Left cardiac atrium (tissue), 4 donors: Measurements from ENCODE around the gene IMMP2L. TPM values are rescaled to one million over a fixed set of nuclear protein-coding genes. Genes with fewer than 3 reads are reported as not detected.

Source experiments
- ATAC-seq, 2 donors: fragments of 200-7000 bp; cut with Tn5 transposase; one replicate each; pipeline ENCODE4 v1.9.1; 2020; ENCODE audit warnings: mild to moderate bottlenecking in 2 of 2, moderate library complexity in 2 of 2
- DNase-seq: peaks from one replicate; pipeline ENCODE4 v3.0.0-alpha.2; 2020
- intact Hi-C, 2 donors: fragments of 100-400 bp; cut with DNase I; formaldehyde crosslinking; loops; one replicate each; pipeline versions ENCODE4 v1.14.1 to v1.15.1; 2022 to 2023
- total RNA-seq, 2 donors: library from RNA; stranded (reverse); fragmentation: NEBNext Ultra II Directional; extraction: Animal tissue kit (Norgen Biotek cat#: 25700); gene quantifications; one replicate each; pipeline ENCODE4 v1.2.1, GENCODE V29; 2021
- donor health status: DM: no; HTN: yes; CAD: no.
- donor health status: DM: no; HTN: yes; CAD: no; lungs with severe emphysema.
- donor health status: DM: yes; HTN: yes; CAD: no.
- donor health status: Dilated cardiomyopathy.

IMMP2L gene
- total RNA-seq, 2 donors from 2014 or later = 9.9 to 11.6 TPM

GRCh38 chr7:110853263-110853662, 709.0 kb downstream of the IMMP2L start:
- intact Hi-C loops = no loop called here
- DNase-seq (no peak), ATAC-seq (no peak)

GRCh38 chr7:110852156-110852940, 709.9 kb downstream of the IMMP2L start:
- ATAC-seq = peak in 1 of 2 donors; percentile 75

GRCh38 chr7:110850224-110850623, 712.1 kb downstream of the IMMP2L start:
- DNase-seq (no peak), ATAC-seq (no peak)
- intact Hi-C loops = no loop called here

More at GRCh38 chr7:110852156-110852940, 709.9 kb downstream of the IMMP2L start:
- no peak for DNase-seq
- intact Hi-C loops = no loop called here

GRCh38 chr7:110842796-110843195, 719.5 kb downstream of the IMMP2L start:
- no peak for ATAC-seq
- no peak for DNase-seq
- intact Hi-C loops = no loop called here

- no peak for ATAC-seq
- no peak for DNase-seq
- intact Hi-C loops = no loop called here
Measured at GRCh38 chr7:110841840-110842545, 720.3 kb downstream of the IMMP2L start.

- ATAC-seq = peak; percentile 37 to 44
- no peak for DNase-seq
- intact Hi-C loops = no loop called here
Measured at GRCh38 chr7:110839866-110840265, 722.4 kb downstream of the IMMP2L start.

- intact Hi-C loops = no loop called here
- ATAC-seq (no peak), DNase-seq (no peak)
Measured at GRCh38 chr7:110835849-110836248, 726.4 kb downstream of the IMMP2L start.

GRCh38 chr7:110835218-110835617, 727.1 kb downstream of the IMMP2L start:
- DNase-seq (no peak), ATAC-seq (no peak)
- intact Hi-C loops = no loop called here

- peak in 1 of 2 donors; percentile 60 for ATAC-seq
- DNase-seq = no peak
- intact Hi-C loops = no loop called here
Measured at GRCh38 chr7:110831419-110831818, 730.9 kb downstream of the IMMP2L start.

- DNase-seq (no peak), ATAC-seq (peak in 1 of 2 donors; percentile 87)
- intact Hi-C loops = no loop called here
Measured at GRCh38 chr7:110830778-110831177, 731.5 kb downstream of the IMMP2L start.

- intact Hi-C loops = no loop called here
- ATAC-seq (no peak), DNase-seq (no peak)
Measured at GRCh38 chr7:110827936-110828335, 734.4 kb downstream of the IMMP2L start.

- ATAC-seq (no peak), DNase-seq (no peak)
- intact Hi-C loops = no loop called here
Measured at GRCh38 chr7:110827287-110827855, 734.9 kb downstream of the IMMP2L start.

GRCh38 chr7:110813986-110814385, 748.3 kb downstream of the IMMP2L start:
- DNase-seq (no peak), ATAC-seq (no peak)
- intact Hi-C loops = no loop called here

GRCh38 chr7:110809832-110810231, 752.5 kb downstream of the IMMP2L start:
- ATAC-seq = no peak
- intact Hi-C loops = no loop called here
- no peak for DNase-seq

- ATAC-seq (no peak), DNase-seq (no peak)
- intact Hi-C loops = no loop called here
Measured at GRCh38 chr7:110808361-110808760, 753.9 kb downstream of the IMMP2L start.

- intact Hi-C loops = no loop called here
- DNase-seq (no peak), ATAC-seq (no peak)
Measured at GRCh38 chr7:110804501-110804900, 757.8 kb downstream of the IMMP2L start.

- intact Hi-C loops = no loop called here
- ATAC-seq = no peak
- no peak for DNase-seq
Measured at GRCh38 chr7:110803602-110804143, 758.6 kb downstream of the IMMP2L start.

GRCh38 chr7:110801502-110801901, 760.8 kb downstream of the IMMP2L start:
- intact Hi-C loops = no loop called here
- DNase-seq (no peak), ATAC-seq (no peak)

- DNase-seq (no peak), ATAC-seq (no peak)
- intact Hi-C loops = no loop called here
Measured at GRCh38 chr7:110800984-110801383, 761.3 kb downstream of the IMMP2L start.

- DNase-seq (no peak), ATAC-seq (no peak)
- intact Hi-C loops = no loop called here
Measured at GRCh38 chr7:110797656-110798055, 764.6 kb downstream of the IMMP2L start.
